ENCODE results near the gene PAF1. TPM values are rescaled to one million over a fixed set of nuclear protein-coding genes. Genes with fewer than 3 reads are reported as not detected.

PAF1 gene
- total and polyA plus RNA-seq, 2 donors (not counting 3 experiments of a cell fraction or from before 2014, with no cell fraction given): 55.1 to 90.8 TPM

DNA sequence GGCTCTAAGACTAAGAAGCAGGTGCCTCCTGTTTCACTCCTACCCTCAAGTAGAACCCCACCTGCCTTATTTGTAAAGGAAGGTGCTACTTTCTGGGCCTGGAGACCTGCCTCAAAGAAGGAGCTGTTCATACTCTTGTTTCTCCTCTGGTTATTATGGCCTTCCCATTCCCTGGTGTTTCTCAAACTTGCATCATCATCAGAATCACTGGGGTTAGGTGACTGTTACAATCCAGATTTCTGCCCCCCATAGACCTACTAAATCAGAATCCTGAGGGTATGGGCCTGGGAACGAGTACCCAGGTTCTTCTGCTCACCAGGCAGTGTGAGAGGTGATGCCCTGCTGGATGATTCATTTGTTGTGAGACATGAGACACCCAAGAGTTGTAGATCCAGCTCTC lies 30.3 kb downstream of the PAF1 start:
- H4K20me1 ChIP-seq (replicated peaks; ENCODE audit: control insufficient read depth, extremely low read depth, insufficient read depth, low read length): no peaks in the 10 kb centered on the region
- TF ChIP-seq POLR2AphosphoS5 (IDR thresholded peaks at IDR 0.05; ENCODE audit: insufficient read depth, low read depth, low read length) (no peak), EZH2 (IDR thresholded peaks at IDR 0.05; ENCODE audit: borderline replicate concordance, low read depth, low read length, severe bottlenecking) (no peak), FOS (IDR thresholded peaks at IDR 0.05; ENCODE audit: borderline replicate concordance, insufficient read depth, low read length) (no peak), JUN (IDR thresholded peaks at IDR 0.05; ENCODE audit: borderline replicate concordance, insufficient read depth, insufficient read length, low read depth) (no peak), MYC (IDR thresholded peaks at IDR 0.05; ENCODE audit: low read depth, low read length) (no peak), GATA2 (IDR thresholded peaks at IDR 0.05; ENCODE audit: insufficient read depth, insufficient read length, low read depth, low read length) (no peak), POLR2A (IDR thresholded peaks at IDR 0.05; ENCODE audit: low read depth, low read length) (no peak)
- TF ChIP-seq, protein P1, sequence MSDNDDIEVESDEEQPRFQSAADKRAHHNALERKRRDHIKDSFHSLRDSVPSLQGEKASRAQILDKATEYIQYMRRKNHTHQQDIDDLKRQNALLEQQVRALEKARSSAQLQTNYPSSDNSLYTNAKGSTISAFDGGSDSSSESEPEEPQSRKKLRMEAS (IDR thresholded peaks at IDR 0.05; ENCODE audit: insufficient read depth, insufficient read length): no peak
- TF ChIP-seq, protein P2, sequence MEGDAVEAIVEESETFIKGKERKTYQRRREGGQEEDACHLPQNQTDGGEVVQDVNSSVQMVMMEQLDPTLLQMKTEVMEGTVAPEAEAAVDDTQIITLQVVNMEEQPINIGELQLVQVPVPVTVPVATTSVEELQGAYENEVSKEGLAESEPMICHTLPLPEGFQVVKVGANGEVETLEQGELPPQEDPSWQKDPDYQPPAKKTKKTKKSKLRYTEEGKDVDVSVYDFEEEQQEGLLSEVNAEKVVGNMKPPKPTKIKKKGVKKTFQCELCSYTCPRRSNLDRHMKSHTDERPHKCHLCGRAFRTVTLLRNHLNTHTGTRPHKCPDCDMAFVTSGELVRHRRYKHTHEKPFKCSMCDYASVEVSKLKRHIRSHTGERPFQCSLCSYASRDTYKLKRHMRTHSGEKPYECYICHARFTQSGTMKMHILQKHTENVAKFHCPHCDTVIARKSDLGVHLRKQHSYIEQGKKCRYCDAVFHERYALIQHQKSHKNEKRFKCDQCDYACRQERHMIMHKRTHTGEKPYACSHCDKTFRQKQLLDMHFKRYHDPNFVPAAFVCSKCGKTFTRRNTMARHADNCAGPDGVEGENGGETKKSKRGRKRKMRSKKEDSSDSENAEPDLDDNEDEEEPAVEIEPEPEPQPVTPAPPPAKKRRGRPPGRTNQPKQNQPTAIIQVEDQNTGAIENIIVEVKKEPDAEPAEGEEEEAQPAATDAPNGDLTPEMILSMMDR (IDR thresholded peaks at IDR 0.05; ENCODE audit: extremely low read depth in 1 of 2, insufficient read depth in 1 of 2, low read depth in 1 of 2, low read length in 2 of 2): no peak
- H3K9me1 ChIP-seq (replicated peaks; ENCODE audit: control insufficient read depth, extremely low read depth, insufficient read depth, low read length): no peaks in the 10 kb centered on the region
- no peak overlapping the region for H3K9ac ChIP-seq (replicated peaks; ENCODE audit: extremely low read depth, insufficient read depth, low read length)
- no TSS peak for BruUV-seq (replicated peaks)
- DNase-seq (ENCODE audit: low read depth, low spot score) (no peak), FAIRE-seq (no peak)
- peaks cover 15 to 42% of the 10 kb centered on the region in 2 experiments for H3K36me3 ChIP-seq (ENCODE audit: control insufficient read depth in 2 of 2, extremely low read depth in 1 of 2, insufficient read depth in 2 of 2, low read length in 2 of 2)
- H3K4me3 ChIP-seq (replicated peaks in 1 of 3; ENCODE audit: insufficient read depth in 1 of 3, low read depth in 1 of 3, low read length in 3 of 3): no peak overlapping the region
- no peaks in the 10 kb centered on the region for H3K9me3 ChIP-seq (replicated peaks; ENCODE audit: control insufficient read depth, insufficient read depth, low read length)
- H3K79me2 ChIP-seq (ENCODE audit: control insufficient read depth, insufficient read depth, low read length): no peaks in the 10 kb centered on the region
- ChIA-PET POLR2A (no interaction called here), CTCF (no interaction called here)
- dilution Hi-C loops (cut with MboI; ENCODE audit: extremely low pct_ligation_motif_present, low sequenced_read_pairs) (no loop called here), intact Hi-C loops (cut with micrococcal nuclease) (no loop called here)
- H3K27ac ChIP-seq (ENCODE audit: insufficient read depth, low read depth, low read length): no peak overlapping the region
- peaks cover 12% of the 10 kb centered on the region for H3K4me1 ChIP-seq (ENCODE audit: control insufficient read depth, extremely low read depth, insufficient read depth, low read length)
- H2AFZ ChIP-seq (ENCODE audit: low read depth, low read length): no peak overlapping the region
- H3K4me2 ChIP-seq (ENCODE audit: insufficient read depth, low read length): no peak overlapping the region
- no peaks in the 10 kb centered on the region for H3K27me3 ChIP-seq (ENCODE audit: control insufficient read depth in 2 of 2, insufficient read depth in 2 of 2, low read length in 2 of 2)

All from endothelial cell of umbilical vein (primary cell).